ENCODE data around the gene RABGAP1L. TPM values are rescaled to one million over a fixed set of nuclear protein-coding genes. Genes with fewer than 3 reads are reported as not detected.
"Not testable (repeated sequence)": the region's sequence is repeated elsewhere in the genome, so short reads cannot be mapped to it uniquely, and the experiment has no call there.

The RABGAP1L gene
- total RNA-seq, 1 donor from 2014 or later: 46.0 TPM

DNA sequence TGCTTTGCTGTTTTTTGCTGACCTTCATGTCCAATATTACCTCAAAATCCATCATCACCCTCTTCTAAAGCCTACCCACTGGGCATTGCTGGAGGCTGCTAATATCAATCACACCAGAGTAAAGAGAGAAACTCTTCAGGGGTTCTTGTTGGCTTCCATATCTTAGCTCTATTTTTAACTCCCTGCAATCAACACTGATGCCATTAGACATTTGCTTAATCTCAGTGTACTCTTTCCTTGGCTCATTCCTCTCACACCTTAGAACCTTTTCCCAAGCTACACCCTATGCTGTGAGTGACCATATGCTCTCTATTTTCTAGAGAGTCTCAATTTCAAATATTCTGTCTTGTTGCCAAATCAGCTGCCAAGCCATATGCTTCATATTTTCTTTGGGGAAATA is 40.6 kb upstream of the RABGAP1L start:
- Histone ChIP-seq H4K20me1 (ENCODE audit: low read depth) (no peaks in the 10 kb centered on the region), H3K27me3 (no peaks in the 10 kb centered on the region), H2AFZ (replicated peaks) (no peak overlapping the region), H3K79me2 (ENCODE audit: low read depth) (no peaks in the 10 kb centered on the region), H3K4me3 (no peak overlapping the region), H3K9ac (no peak overlapping the region), H3K4me1 (no peaks in the 10 kb centered on the region), H3K4me2 (no peak overlapping the region), H3K36me3 (no peaks in the 10 kb centered on the region), H3K27ac (no peak overlapping the region), H3F3A (ENCODE audit: low read depth) (no peaks in the 10 kb centered on the region), H3K9me3 (ENCODE audit: low read depth) (no peaks in the 10 kb centered on the region)
- DNase-seq (ENCODE audit: low spot score): no peak
- Mint-ChIP-seq H3K4me3 (no peak overlapping the region), H3K9me3 (no peaks in the 10 kb centered on the region), H3K4me1 (no peaks in the 10 kb centered on the region), H3K36me3 (no peaks in the 10 kb centered on the region), H3K27ac (no peak overlapping the region), H3K27me3 (ENCODE audit: insufficient read depth, low read depth) (no peaks in the 10 kb centered on the region)
- TF ChIP-seq EZH2phosphoT487 (IDR thresholded peaks at IDR 0.05) (no peak), EZH2 (IDR thresholded peaks at IDR 0.05) (no peak)
- TF ChIP-seq, protein P1, sequence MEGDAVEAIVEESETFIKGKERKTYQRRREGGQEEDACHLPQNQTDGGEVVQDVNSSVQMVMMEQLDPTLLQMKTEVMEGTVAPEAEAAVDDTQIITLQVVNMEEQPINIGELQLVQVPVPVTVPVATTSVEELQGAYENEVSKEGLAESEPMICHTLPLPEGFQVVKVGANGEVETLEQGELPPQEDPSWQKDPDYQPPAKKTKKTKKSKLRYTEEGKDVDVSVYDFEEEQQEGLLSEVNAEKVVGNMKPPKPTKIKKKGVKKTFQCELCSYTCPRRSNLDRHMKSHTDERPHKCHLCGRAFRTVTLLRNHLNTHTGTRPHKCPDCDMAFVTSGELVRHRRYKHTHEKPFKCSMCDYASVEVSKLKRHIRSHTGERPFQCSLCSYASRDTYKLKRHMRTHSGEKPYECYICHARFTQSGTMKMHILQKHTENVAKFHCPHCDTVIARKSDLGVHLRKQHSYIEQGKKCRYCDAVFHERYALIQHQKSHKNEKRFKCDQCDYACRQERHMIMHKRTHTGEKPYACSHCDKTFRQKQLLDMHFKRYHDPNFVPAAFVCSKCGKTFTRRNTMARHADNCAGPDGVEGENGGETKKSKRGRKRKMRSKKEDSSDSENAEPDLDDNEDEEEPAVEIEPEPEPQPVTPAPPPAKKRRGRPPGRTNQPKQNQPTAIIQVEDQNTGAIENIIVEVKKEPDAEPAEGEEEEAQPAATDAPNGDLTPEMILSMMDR (IDR thresholded peaks at IDR 0.05): no peak

DNA sequence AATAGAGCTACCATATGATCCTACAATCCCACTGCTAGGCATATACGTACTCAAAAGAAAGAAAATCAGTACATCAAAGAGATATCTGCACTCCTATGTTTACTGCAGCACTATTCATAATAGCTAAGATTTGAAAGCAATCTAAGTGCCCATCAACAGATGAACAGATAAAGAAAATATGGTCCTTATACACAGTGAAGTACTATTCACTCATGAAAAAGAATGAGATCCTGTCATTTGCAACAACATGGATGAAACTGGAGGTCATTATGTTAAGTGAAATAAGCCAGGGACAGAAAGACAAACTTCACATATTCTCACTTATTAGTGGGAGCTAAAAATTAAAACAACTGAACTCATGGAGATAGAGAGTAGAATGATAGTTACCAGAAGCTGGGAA is 37.0 kb upstream of the RABGAP1L start:
- not testable (repeated sequence) for H3K9ac ChIP-seq; H3K27me3 ChIP-seq; H3K4me1 ChIP-seq; H3K4me2 ChIP-seq; H3K36me3 Mint-ChIP-seq; H3K4me1 Mint-ChIP-seq; DNase-seq (ENCODE audit: low spot score); H2AFZ ChIP-seq (replicated peaks); H3F3A ChIP-seq (ENCODE audit: low read depth); H3K36me3 ChIP-seq; H3K4me3 Mint-ChIP-seq; H3K9me3 ChIP-seq (ENCODE audit: low read depth); H3K79me2 ChIP-seq (ENCODE audit: low read depth); H3K27me3 Mint-ChIP-seq (ENCODE audit: insufficient read depth, low read depth); H3K9me3 Mint-ChIP-seq; H3K4me3 ChIP-seq; H3K27ac ChIP-seq; H4K20me1 ChIP-seq (ENCODE audit: low read depth); H3K27ac Mint-ChIP-seq

DNA sequence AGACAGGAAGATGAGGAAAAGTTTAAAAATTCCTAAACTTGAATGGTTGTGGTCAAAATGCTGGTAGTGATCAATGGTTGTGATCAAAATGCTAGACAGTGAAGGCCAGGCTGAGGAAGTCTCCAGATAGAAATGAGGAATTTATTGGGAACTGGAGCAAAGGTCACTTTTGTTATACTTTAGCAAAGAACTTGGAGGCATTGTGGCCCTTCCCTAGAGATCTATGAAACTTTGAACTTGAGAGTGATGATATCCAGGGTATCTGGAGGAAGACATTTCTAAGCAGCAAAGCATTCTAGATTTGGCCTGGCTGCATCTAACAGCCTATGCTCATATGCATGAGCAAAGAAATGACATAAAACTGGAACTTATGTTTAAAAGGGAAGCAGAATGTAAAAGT is 35.5 kb upstream of the RABGAP1L start:
- no peaks in the 10 kb centered on the region for H3K4me1 Mint-ChIP-seq
- no peak for TF ChIP-seq EZH2phosphoT487 (IDR thresholded peaks at IDR 0.05)
- TF ChIP-seq, protein P1 (IDR thresholded peaks at IDR 0.05): no peak
- TF ChIP-seq EZH2 (IDR thresholded peaks at IDR 0.05): no peak

DNA sequence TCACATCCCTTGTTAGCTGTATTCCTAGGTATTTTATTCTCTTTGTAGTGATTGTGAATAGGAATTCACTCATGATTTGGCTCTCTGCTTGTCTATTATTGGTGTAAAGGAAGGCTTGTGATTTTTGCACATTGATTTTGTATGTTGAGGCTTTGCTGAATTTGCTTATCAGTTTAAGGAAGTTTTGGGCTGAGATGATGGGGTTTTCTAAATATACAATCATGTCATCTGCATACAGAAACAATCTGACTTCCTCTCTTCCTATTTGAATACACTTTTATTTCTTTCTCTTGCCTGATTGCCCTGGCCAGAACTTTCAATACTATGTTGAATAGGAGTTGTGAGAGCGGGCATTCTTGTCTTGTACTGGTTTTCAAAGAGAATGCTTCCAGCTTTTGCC is 32.1 kb upstream of the RABGAP1L start:
- H3K4me3 ChIP-seq; H3K9me3 Mint-ChIP-seq; H3K36me3 Mint-ChIP-seq; H3K27ac ChIP-seq; H3K9me3 ChIP-seq (ENCODE audit: low read depth); H3K36me3 ChIP-seq; H3K4me3 Mint-ChIP-seq; H3K9ac ChIP-seq; DNase-seq (ENCODE audit: low spot score); H3K4me1 Mint-ChIP-seq; H3K4me2 ChIP-seq; H3K79me2 ChIP-seq (ENCODE audit: low read depth); H3K27me3 ChIP-seq; H3K27ac Mint-ChIP-seq; H2AFZ ChIP-seq (replicated peaks); H3F3A ChIP-seq (ENCODE audit: low read depth); H4K20me1 ChIP-seq (ENCODE audit: low read depth); H3K27me3 Mint-ChIP-seq (ENCODE audit: insufficient read depth, low read depth): not testable (repeated sequence)
- H3K4me1 ChIP-seq: peaks cover 10% of the 10 kb centered on the region

More for the DNA sequence above, 35.5 kb upstream of the RABGAP1L start:
- Mint-ChIP-seq H3K9me3 (peaks cover 4% of the 10 kb centered on the region), H3K36me3 (no peaks in the 10 kb centered on the region), H3K4me3 (no peak overlapping the region), H3K27me3 (ENCODE audit: insufficient read depth, low read depth) (no peaks in the 10 kb centered on the region), H3K27ac (no peak overlapping the region)
- H3K9ac ChIP-seq: no peak overlapping the region
- no peak overlapping the region for H3K4me2 ChIP-seq
- H3K4me3 ChIP-seq: no peak overlapping the region
- DNase-seq (ENCODE audit: low spot score): no peak
- no peaks in the 10 kb centered on the region for H3K4me1 ChIP-seq
- H4K20me1 ChIP-seq (ENCODE audit: low read depth): no peaks in the 10 kb centered on the region
- no peak overlapping the region for H3K27ac ChIP-seq
- peaks cover 5% of the 10 kb centered on the region for H3K9me3 ChIP-seq (ENCODE audit: low read depth)
- H3K79me2 ChIP-seq (ENCODE audit: low read depth): no peaks in the 10 kb centered on the region
- no peaks in the 10 kb centered on the region for H3K27me3 ChIP-seq
- no peak overlapping the region for H2AFZ ChIP-seq (replicated peaks)
- no peaks in the 10 kb centered on the region for H3F3A ChIP-seq (ENCODE audit: low read depth)
- no peaks in the 10 kb centered on the region for H3K36me3 ChIP-seq
